H1 (cell line): ENCODE measurements around the gene MED17. TPM values are rescaled to one million over a fixed set of nuclear protein-coding genes. Genes with fewer than 3 reads are reported as not detected.

ENCODE experiments used
- BRCA1 ChIP-seq: IDR thresholded peaks from 2 replicates; pipeline ENCODE4 v1.6.1; 2012; ENCODE audit warnings: low read depth, low read length, improper control_type of control experiment
- CEBPB ChIP-seq: IDR thresholded peaks from 2 replicates; pipeline ENCODE4 v1.6.1; 2012; ENCODE audit warnings: low read depth, low read length
- CHD7 ChIP-seq: fragments of 300-600 bp; sonication (generic); IDR thresholded peaks from 2 replicates; pipeline ENCODE4 v1.7.1; 2012; ENCODE audit warnings: low read length, moderate library complexity, mild to moderate bottlenecking, inconsistent platforms; ENCODE audit not compliant: insufficient replicate concordance
- FOSL1 ChIP-seq: IDR thresholded peaks from 2 replicates; pipeline ENCODE4 v1.6.1; 2011; ENCODE audit warnings: mild to moderate bottlenecking, low read depth, low read length, moderate library complexity; ENCODE audit not compliant: insufficient read depth
- GTF2F1 ChIP-seq: IDR thresholded peaks from 2 replicates; pipeline ENCODE4 v1.6.1; 2012; ENCODE audit warnings: low read depth, low read length, improper control_type of control experiment, borderline replicate concordance
- JUND ChIP-seq: IDR thresholded peaks from 2 replicates; pipeline ENCODE4 v1.6.1; 2011; ENCODE audit warnings: mild to moderate bottlenecking, improper control_type of control experiment, low read length
- KDM1A ChIP-seq: fragments of 200-600, 300-600 bp; sonication (generic); IDR thresholded peaks from 2 replicates; pipeline ENCODE4 v1.7.1; 2016; ENCODE audit warnings: mild to moderate bottlenecking, low read length, borderline replicate concordance
- MAFK ChIP-seq: IDR thresholded peaks from 2 replicates; pipeline ENCODE4 v1.6.1; 2012; ENCODE audit warnings: low read depth, mild to moderate bottlenecking, improper control_type of control experiment, low read length
- NRF1 ChIP-seq: IDR thresholded peaks from 2 replicates; pipeline ENCODE4 v1.6.1; 2011; ENCODE audit warnings: mild to moderate bottlenecking, low read depth, low read length, improper control_type of control experiment
- RNF2 ChIP-seq: fragments of 200-900, 300-1000 bp; sonication (generic); IDR thresholded peaks from 2 replicates; pipeline ENCODE4 v1.7.1; 2016; ENCODE audit warnings: borderline replicate concordance, low read depth, mild to moderate bottlenecking, antibody characterized with exemption, low read length; ENCODE audit not compliant: poor library complexity, severe bottlenecking; ENCODE audit errors: missing control alignments
- ZNF274 ChIP-seq: IDR thresholded peaks from 2 replicates; pipeline ENCODE4 v1.7.0; 2012; ENCODE audit warnings: low read length, borderline replicate concordance; ENCODE audit errors: extremely low read depth
- polyA plus RNA-seq, 7 experiments: library from polyadenylated mRNA; depleted of rRNA in 3 of 7; stranded (reverse) in 5 of 7; unstranded in 2 of 7; fragments of >200 nt in 5 of 7; fragments of 200-250 nt in 2 of 7; gene quantifications; 1 replicate in 5 of 7; 2 replicates in 1 of 7; 4 replicates in 1 of 7; pipeline versions ENCODE4 v1.2.1 to v1.2.3, GENCODE V29; 2011 to 2013; ENCODE audit warnings: missing spikeins in 2 of 7, mixed read lengths in 2 of 7
- total RNA-seq: library from RNA; stranded (reverse); fragmentation: NEBNext Ultra II Directional; extraction: Animal tissue kit (Norgen Biotek cat#: 25700); gene quantifications from 2 replicates; pipeline ENCODE4 v1.2.1, GENCODE V29; 2021

The MED17 gene
- total and polyA plus RNA-seq, 2 of the 8 experiments (the other 6 are each of a cell fraction or from before 2014, with no cell fraction given): 8.8 to 33.7 TPM

- TF ChIP-seq CHD7 (no peak), NRF1 (no peak), JUND (no peak), CEBPB (no peak), MAFK (no peak), BRCA1 (no peak), KDM1A (no peak), RNF2 (no peak), GTF2F1 (no peak), ZNF274 (no peak), FOSL1 (no peak)
Measured at GRCh38 chr11:93791493-93791892, 7.4 kb downstream of the MED17 start (continued).
